HL-60 (cell line): ENCODE measurements around the gene ACTR3C.

ENCODE experiments used
- GABPA ChIP-seq: IDR thresholded peaks from 2 replicates; pipeline ENCODE4 v1.6.1; 2012; ENCODE audit warnings: low read depth
- POLR2AphosphoS5 ChIP-seq: IDR thresholded peaks from 2 replicates; pipeline ENCODE4 v1.6.1; 2012; ENCODE audit warnings: low read depth
- SPI1 ChIP-seq: IDR thresholded peaks from 2 replicates; pipeline ENCODE4 v1.6.1; 2012; ENCODE audit warnings: low read depth, mild to moderate bottlenecking, borderline replicate concordance
- TF ChIP-seq, protein P1 (sequence below): IDR thresholded peaks from one replicate; pipeline ENCODE4 v1.5.1; 2011; ENCODE audit warnings: low read length, control low read depth, inconsistent platforms; ENCODE audit not compliant: insufficient read depth
- TF ChIP-seq, protein P2 (sequence below): IDR thresholded peaks from 2 replicates; pipeline ENCODE4 v1.6.1; 2012; ENCODE audit warnings: low read depth; ENCODE audit not compliant: insufficient replicate concordance

DNA sequence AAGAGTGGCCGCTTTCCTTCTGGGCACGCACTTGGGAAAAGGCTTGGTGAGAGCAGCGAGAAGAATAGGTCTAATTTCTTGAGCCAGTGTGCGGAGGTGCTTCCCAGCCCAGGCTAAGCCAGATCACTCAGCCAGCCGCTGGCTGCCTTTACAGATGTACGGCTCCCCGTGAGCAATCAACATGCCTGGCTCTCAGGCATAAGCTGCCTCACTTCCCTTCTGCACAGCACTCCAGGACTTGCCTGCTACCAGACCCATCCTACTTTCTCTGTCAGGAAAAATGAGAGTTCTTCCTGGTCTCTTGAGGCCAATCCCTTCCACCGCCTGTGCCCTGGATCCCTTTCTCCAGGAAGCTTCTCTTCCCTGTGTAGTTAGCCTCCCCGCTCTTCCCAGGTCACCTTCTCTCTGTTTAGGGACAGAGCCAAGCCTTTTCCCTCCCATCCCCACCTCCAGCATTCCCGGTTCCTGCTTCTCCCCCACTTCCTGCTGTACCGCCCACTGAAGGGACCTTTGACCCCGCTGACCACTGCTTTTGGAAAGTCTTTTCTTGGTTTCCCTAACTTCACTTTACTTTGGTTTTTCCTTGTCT is 1.1 kb upstream of the ACTR3C start:
- TF ChIP-seq, protein P1, sequence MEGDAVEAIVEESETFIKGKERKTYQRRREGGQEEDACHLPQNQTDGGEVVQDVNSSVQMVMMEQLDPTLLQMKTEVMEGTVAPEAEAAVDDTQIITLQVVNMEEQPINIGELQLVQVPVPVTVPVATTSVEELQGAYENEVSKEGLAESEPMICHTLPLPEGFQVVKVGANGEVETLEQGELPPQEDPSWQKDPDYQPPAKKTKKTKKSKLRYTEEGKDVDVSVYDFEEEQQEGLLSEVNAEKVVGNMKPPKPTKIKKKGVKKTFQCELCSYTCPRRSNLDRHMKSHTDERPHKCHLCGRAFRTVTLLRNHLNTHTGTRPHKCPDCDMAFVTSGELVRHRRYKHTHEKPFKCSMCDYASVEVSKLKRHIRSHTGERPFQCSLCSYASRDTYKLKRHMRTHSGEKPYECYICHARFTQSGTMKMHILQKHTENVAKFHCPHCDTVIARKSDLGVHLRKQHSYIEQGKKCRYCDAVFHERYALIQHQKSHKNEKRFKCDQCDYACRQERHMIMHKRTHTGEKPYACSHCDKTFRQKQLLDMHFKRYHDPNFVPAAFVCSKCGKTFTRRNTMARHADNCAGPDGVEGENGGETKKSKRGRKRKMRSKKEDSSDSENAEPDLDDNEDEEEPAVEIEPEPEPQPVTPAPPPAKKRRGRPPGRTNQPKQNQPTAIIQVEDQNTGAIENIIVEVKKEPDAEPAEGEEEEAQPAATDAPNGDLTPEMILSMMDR: no peak
- no peak for TF ChIP-seq POLR2AphosphoS5
- no peak for TF ChIP-seq GABPA
- TF ChIP-seq SPI1: no peak
- TF ChIP-seq, protein P2, sequence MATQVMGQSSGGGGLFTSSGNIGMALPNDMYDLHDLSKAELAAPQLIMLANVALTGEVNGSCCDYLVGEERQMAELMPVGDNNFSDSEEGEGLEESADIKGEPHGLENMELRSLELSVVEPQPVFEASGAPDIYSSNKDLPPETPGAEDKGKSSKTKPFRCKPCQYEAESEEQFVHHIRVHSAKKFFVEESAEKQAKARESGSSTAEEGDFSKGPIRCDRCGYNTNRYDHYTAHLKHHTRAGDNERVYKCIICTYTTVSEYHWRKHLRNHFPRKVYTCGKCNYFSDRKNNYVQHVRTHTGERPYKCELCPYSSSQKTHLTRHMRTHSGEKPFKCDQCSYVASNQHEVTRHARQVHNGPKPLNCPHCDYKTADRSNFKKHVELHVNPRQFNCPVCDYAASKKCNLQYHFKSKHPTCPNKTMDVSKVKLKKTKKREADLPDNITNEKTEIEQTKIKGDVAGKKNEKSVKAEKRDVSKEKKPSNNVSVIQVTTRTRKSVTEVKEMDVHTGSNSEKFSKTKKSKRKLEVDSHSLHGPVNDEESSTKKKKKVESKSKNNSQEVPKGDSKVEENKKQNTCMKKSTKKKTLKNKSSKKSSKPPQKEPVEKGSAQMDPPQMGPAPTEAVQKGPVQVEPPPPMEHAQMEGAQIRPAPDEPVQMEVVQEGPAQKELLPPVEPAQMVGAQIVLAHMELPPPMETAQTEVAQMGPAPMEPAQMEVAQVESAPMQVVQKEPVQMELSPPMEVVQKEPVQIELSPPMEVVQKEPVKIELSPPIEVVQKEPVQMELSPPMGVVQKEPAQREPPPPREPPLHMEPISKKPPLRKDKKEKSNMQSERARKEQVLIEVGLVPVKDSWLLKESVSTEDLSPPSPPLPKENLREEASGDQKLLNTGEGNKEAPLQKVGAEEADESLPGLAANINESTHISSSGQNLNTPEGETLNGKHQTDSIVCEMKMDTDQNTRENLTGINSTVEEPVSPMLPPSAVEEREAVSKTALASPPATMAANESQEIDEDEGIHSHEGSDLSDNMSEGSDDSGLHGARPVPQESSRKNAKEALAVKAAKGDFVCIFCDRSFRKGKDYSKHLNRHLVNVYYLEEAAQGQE: no peak
